HG02884 (cell line): ENCODE data around the gene SLC17A3.

ENCODE experiments used
- ATAC-seq: cut with Tn5 transposase; IDR thresholded peaks from one replicate; pipeline ENCODE4 v1.9.1; 2021; ENCODE audit warnings: mild to moderate bottlenecking, moderate library complexity; ENCODE audit not compliant: unreplicated experiment

SLC17A3 gene

DNA sequence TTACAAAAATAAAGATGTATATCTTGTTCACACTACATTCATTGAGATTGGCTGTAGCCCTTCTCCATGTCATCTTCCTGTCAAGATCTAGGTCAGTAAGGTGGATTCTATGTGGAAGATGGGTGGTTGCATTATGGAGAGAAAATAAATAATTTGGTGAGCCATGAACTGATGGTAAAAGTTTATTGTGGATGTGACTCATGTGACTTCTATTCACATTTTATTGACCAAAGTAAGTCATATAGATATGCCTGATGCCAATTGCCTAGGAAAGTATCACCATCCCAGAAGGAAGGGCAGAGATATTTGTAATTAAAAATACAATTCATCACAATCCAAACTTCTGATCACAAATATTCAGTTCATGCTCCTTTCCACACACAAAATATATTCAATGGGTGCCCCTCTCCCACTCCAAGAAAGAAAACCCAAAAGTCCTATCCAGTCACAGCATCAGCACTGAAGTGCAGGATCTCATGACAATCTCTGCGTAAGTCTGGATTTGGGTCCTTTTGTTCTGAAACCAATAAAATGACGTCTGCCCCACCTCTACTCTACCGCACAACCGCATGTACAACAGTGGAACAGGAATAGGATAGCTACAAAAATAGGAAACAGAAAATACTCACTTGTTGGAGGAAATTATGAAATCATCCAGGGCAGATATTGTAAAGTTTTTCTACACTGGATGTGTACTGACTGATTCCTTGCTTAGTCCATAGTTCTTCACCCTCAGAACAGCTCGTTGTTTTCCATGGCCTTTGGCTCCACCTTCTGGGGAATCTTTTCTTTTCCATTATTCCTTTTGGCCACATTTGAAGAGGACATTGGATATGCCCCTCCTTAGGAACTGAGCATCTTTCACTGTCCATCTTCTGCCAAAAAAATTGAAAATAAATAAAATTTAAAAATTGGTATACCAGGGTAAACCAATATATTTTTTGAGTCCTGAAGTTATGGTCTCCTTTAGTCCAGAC, 16.1 kb upstream of the SLC17A3 start:
- no peak for ATAC-seq

DNA sequence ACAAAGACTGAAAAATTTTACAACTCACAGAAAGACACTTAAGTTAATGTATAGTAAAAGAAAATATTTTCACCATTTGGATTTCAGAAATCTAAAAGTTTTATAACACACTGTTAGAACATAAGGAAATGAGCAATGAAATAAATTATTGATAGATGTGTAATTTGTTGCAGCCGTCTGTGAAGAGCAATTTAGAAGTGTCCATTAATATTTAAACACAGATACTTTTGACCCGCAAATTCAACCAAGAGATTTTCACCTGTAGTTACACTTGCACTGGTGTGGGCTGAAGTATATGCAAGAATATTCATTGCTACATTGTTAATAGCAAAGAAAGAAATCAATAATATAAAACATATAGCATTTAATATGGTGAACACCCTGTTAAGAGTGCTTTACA, 14.6 kb upstream of the SLC17A3 start:
- ATAC-seq = no peak

- ATAC-seq = no peak
Observed at GRCh38 chr6:25886066-25886465, 12.0 kb upstream of the SLC17A3 start.

DNA sequence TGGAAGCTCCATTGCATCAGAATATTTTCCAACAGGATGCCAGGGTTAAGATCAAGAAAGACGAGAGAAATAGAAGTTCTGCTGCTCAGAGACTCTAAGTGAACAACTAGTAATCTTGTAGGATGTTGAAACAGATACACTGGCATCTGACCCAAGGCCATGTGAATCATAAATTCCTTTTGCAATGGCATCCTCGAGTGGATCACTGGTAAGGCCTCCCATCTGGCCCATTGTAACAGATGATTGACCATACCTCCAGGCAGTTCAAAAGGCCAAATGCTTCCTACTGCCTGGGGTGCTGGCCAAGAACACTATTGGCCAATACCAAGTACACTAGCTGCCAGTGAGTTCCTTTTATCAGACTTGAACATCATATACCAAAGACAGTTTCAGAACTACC, 9.9 kb upstream of the SLC17A3 start:
- ATAC-seq = no peak

GRCh38 chr6:25883536-25883935, 9.5 kb upstream of the SLC17A3 start:
- ATAC-seq = no peak

DNA sequence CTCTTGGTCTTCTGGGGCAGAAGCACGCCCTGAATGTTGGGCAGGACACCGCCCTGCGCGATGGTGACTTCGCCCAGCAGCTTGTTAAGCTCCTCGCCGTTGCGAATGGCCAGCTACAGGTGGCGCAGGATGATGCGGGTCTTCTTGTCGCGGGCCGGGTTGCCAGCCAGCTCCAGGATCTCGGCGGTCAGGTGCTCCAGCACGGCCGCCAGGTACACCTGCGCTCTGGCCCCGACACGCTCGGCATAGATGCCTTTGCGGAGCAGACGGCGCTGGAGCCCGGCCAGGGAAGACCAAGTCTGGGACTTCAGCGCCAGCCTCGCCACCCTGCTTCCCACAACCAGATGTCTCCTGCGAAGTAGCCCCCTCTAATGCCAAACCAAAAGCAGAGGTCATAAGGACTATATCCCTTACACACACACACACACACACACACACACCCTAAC, 8.0 kb upstream of the SLC17A3 start:
- no peak for ATAC-seq

DNA sequence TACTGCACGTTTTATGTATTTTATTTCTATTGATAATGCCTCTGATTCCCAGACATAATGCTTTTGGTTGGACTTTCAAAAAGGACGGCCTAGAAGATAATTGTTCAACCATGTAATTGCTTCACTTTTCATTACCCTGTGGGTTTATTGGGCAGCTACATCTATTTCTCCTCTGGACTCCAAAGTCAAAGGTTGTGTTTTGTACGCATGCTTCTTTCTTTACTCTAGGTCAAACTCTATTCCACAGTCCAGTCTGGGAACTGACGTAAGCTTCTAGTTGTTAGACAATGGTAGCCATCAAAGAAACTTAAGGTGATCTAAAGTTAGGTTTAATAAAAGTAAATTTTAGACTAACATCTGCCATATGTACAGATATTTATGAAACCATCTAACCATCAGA, 6.6 kb upstream of the SLC17A3 start:
- ATAC-seq = no peak

DNA sequence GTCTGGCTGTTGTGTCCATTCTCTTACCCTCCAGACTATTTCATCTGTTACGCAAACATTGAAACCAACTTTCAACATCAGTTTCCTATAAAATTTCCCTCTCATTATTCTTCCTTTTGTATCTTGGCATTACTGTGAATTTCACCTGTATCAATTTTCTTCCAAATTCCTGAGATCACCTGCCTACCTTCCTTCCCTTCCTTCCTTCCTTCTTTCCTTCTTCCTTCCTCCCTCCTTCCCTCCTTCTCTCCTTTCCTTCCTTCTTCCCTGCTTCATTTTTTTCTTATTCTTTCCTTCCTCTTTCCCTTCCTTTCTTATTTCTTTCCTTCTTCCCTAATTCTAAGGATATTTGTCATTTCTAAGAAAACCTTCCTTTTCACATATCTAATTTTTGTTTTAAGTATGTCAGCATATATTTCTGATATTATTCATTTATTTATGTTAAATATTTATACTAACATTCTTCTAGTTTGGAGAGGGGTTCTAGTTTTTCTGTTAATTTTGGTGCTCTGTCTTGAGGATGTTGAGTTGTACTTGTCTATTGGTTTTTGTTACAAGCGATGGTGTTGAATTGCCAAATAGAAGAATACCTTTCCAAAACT, 4.8 kb upstream of the SLC17A3 start:
- ATAC-seq = no peak

GRCh38 chr6:25875926-25876602, 2.0 kb upstream of the SLC17A3 start:
- ATAC-seq = no peak

- ATAC-seq = no peak
Observed at GRCh38 chr6:25875563-25875905, 1.5 kb upstream of the SLC17A3 start.

DNA sequence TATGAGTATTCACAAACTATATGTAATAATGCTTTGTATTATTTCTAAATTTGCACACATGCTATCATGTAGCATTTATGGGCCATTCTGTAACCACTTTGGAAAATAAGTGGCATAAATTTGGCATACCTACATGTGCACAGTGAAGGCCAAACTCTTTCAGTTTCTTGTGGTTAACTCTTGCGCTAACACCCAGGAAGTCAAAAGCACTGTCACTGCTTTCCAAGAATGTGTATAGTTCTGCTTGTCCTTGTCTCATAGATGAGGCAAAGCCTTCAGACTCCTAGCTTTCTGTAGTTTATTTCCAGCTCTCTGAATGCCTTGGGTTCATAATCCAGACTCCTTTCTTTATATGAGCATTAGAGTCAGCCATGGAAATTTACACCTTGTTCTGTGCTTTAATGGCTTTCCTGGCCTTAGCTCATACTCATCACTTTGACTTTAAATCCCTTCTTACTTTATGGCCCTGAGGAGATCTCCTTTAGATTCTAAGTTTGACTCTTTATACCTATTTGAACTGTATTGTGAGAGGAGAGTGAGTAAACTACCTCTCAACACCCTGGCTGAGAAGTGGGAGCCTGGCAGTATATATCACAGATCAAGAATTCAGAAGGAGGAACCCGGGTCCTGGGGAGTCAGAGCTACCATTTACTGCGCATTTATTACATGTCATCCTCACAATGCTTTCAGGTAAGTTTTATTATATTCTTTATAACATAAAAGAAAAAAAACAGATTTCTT, 949 bp upstream of the SLC17A3 start:
- ATAC-seq = no peak

GRCh38 chr6:25872814-25873213, 1.2 kb downstream of the SLC17A3 start:
- ATAC-seq = no peak

DNA sequence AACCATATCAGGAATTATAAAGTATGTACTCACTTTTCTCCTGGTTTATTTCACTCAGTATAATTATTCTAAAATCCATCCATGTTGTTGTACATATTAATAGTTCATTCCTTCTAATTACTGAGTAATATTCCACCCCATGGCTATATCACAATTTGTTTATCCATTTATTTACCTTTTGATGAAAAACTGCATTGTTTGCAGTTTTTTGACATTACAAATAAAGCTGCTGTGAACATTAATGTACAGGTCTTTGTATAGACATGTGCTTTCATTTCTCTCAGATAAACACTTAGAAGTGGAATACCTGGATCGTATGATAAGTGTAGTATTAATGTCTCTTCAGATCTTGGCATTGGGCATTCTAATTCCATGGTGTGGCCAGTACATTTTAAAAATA, 4.2 kb downstream of the SLC17A3 start:
- no peak for ATAC-seq

DNA sequence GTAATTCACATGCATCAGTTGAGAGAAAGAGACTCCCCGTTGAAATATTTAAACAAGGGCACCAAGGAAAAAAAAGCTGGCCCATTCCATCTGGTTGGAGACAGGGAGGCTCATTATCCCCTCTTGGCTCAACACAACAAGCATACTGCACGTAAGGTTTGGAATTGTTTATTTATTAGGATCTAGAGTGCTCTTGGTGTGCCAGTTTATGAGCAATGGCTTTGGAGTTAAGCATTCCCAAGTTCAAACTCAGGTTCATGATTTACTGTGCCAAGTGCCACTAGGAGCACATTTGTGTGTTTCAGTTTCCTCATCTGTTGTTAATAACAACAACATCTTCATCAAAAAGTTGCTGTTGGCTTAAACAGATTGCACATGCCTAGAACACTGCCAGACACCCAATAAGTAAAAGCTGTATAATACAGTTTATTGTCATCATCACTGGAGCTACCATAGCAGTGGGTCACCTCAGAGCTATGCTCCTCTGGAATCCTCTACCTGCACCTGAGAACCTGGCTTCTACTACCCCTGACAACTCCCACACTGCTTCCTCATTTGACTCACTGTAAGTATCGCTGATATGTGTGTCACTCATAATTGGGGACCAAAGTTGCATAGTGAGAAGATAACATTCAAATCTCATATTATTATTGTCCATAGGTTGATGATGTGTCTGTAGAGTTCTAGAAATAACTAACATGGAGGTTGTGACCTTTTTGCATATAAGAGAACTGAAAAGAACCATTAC, 5.4 kb downstream of the SLC17A3 start:
- no peak for ATAC-seq

GRCh38 chr6:25866011-25866410, 8.0 kb downstream of the SLC17A3 start:
- no peak for ATAC-seq

DNA sequence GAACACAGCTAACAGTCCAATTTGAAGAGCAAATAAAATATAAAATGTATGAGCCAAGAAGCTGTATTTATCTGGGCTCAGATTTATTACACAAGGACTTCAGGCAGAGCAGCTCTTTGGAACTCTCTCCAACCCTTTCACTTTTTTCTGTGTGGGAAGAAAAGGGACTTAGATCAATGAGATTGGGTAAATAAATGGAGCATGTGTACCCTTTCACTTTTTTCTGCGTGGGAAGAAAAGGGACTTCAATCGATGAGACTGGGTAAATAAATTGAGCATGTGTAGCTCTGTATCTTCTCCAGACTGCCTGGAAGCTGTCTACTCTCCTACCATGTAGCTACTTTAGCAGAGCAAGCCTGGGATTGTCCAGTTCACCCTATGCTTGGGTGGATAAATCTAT, 10.7 kb downstream of the SLC17A3 start:
- ATAC-seq = no peak

- no peak for ATAC-seq
Observed at GRCh38 chr6:25862199-25862598, 11.8 kb downstream of the SLC17A3 start.

- ATAC-seq = no peak
Observed at GRCh38 chr6:25852756-25853155, 21.3 kb downstream of the SLC17A3 start.

- ATAC-seq = no peak
Observed at GRCh38 chr6:25851961-25852360, 22.1 kb downstream of the SLC17A3 start.

- ATAC-seq = no peak
Observed at GRCh38 chr6:25844518-25844917, 29.5 kb downstream of the SLC17A3 start.
